Loucy (cell line): Measurements from ENCODE around the gene PKN1.

Experiments
- EZH2phosphoT487 ChIP-seq: fragments of 200-600 bp; IDR thresholded peaks from 2 replicates; pipeline ENCODE4 v1.6.1; 2018; ENCODE audit warnings: antibody characterized with exemption, mild to moderate bottlenecking, moderate library complexity, borderline replicate concordance
- TF ChIP-seq, protein P1 (sequence below): fragments of 200-600 bp; sonication (generic); conservative IDR thresholded peaks from 2 replicates; pipeline ENCODE4 v1.5.1; 2014; ENCODE audit warnings: mild to moderate bottlenecking, antibody characterized with exemption, low read length

DNA sequence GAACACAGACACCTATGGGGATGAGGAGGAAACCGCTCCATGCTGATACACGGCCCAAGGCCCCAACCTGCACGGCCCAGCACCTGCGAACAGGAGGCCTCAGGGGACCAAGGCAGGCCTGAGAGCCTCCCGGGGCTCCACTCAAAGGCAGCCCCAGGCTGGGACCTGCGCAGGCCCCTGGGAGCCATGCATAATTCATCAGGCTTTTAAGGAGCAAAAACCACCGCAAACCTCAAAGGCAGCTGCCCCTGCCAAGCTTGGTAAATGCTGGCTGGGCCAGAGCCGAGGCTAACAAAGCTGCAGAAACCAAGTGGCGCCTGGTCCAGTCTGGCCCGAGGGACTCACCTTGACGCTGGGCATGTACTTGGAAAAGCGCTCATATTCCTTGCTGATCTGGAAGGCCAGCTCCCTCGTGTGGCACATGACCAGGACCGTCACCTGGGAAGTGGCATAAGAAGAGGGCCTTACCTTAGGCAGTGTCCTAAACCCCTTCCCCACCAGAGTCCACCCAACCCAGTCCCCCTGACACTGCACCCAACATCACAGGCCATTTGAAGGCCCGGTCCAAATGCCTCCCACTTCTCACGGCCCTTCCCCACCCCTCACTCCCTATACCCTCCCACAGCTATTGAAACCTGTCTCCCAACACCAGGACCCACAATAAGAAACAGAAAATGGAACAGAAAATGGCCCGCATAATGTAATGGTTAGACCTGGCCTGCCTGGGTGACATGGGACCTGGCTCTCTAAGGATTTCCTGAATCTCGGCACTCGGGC, 21.8 kb upstream of the PKN1 start:
- TF ChIP-seq, protein P1, sequence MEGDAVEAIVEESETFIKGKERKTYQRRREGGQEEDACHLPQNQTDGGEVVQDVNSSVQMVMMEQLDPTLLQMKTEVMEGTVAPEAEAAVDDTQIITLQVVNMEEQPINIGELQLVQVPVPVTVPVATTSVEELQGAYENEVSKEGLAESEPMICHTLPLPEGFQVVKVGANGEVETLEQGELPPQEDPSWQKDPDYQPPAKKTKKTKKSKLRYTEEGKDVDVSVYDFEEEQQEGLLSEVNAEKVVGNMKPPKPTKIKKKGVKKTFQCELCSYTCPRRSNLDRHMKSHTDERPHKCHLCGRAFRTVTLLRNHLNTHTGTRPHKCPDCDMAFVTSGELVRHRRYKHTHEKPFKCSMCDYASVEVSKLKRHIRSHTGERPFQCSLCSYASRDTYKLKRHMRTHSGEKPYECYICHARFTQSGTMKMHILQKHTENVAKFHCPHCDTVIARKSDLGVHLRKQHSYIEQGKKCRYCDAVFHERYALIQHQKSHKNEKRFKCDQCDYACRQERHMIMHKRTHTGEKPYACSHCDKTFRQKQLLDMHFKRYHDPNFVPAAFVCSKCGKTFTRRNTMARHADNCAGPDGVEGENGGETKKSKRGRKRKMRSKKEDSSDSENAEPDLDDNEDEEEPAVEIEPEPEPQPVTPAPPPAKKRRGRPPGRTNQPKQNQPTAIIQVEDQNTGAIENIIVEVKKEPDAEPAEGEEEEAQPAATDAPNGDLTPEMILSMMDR: no peak
- TF ChIP-seq EZH2phosphoT487: no peak
